H54 (cell line): ENCODE measurements around the gene SBK1.

Experiments
- DNase-seq: peaks from one replicate; pipeline ENCODE4 v3.0.0; 2011; ENCODE audit warnings: low spot score, mixed read lengths; ENCODE audit not compliant: insufficient read length
- FAIRE-seq: peaks from 3 replicates; lab custom pipeline; 2011; peaks lifted over from hg19 to GRCh38; lab: Jason Lieb, UNC
- POLR2A ChIP-seq: IDR thresholded peaks from 2 replicates; pipeline ENCODE4 v1.6.1; 2011; ENCODE audit warnings: low read depth, mild to moderate bottlenecking, low read length

Gene SBK1

DNA sequence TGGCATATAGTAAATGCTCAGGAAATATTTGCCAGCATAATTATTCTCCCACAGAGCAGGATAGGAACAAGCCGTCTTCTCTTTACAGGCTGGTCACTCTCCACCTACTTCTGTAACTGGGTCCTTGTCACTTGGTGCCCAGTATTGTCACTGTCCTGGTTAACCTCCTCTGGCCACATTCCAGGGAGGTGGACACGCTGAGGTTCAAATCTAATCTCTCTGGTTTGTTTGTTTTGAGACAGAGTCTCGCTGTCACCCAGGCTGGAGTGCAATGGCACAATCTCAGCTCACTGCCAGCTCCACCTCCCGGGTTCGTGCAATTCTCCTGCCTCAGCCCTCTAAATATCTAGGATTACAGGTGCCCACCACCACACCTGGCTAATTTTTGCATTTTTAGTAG is 15.6 kb downstream of the SBK1 start:
- DNase-seq, result no peak
- TF ChIP-seq POLR2A, result no peak
- FAIRE-seq, result no peak

GRCh38 chr16:28308794-28309584 is 16.7 kb downstream of the SBK1 start:
- FAIRE-seq, result no peak
- no peak for TF ChIP-seq POLR2A

DNA sequence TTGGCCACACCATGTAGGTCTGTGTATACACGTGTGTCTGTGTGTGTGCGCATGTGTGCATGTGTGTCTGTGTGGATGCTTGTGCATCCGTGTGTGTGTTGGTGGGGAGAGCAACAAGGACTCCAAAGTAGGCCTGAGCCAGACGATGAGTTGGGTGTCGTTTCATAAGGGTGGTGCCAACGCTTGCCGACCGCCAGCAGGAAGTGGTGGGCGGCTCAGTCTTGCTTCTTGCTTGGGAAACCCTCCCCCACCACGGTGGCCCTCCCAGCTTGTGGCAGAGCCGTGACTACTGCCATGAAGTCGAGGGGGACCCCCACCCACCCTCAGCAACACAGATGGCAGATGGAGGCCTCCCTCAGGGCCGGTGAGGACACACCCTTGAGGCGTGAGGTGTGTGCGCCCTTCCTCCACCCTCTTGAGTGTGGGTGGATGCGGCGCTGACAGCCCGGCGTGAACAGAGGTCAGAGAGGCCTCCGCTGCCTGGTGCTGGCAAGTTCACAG is 17.5 kb downstream of the SBK1 start:
- FAIRE-seq (no peak), DNase-seq (no peak)
- no peak for TF ChIP-seq POLR2A

More at GRCh38 chr16:28308794-28309584, 16.7 kb downstream of the SBK1 start:
- DNase-seq, result no peak

GRCh38 chr16:28310796-28311195 is 18.5 kb downstream of the SBK1 start:
- no peak for DNase-seq
- FAIRE-seq, result no peak
- TF ChIP-seq POLR2A, result no peak

GRCh38 chr16:28311413-28311812 is 19.1 kb downstream of the SBK1 start:
- TF ChIP-seq POLR2A, result no peak
- DNase-seq (no peak), FAIRE-seq (no peak)

DNA sequence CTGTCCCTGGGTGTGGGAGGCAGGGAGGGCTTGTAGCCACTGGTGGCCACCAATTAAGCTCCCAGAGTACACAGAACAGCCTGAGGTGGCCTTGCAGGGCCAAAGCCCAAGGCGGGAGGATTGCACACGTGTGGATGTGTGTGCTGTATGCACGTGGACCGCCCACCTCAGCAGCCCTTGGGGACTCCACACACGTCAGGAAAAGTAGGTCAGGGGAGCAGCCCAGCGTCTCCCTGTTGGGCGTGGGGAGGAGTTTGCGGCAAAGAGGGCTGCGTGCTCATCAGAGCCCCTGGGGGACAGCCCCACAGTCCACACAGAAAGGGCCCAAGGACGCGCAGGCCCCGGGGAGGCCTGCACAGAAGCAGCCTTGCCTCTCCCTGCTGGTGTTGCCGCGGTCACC is 19.6 kb downstream of the SBK1 start:
- DNase-seq (no peak), FAIRE-seq (no peak)
- TF ChIP-seq POLR2A, result no peak

- TF ChIP-seq POLR2A, result no peak
- DNase-seq (no peak), FAIRE-seq (no peak)
Observed at GRCh38 chr16:28312327-28312726, 20.0 kb downstream of the SBK1 start.

DNA sequence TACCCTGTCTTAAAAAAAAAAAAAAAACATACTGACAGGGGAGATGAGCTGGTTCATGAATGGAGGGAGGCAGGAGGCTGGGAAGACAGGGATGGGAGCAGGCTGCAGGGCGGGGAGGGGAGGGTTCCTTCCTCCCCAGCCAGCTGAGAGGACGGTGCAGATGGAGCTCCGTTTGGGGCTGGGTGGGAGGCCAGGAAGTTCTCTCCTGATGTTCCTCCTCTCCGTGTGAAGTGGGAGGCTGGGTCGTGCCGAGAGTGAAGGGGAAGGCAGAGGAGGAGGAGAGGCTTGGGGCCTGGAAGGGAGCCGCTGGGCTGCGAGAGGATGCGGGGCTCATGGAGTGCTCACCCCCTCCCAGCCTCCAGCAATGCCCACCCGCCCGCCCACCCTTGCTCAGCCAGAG is 21.3 kb downstream of the SBK1 start:
- no peak for TF ChIP-seq POLR2A
- DNase-seq (no peak), FAIRE-seq (no peak)

GRCh38 chr16:28316054-28316453 is 23.7 kb downstream of the SBK1 start:
- no peak for DNase-seq
- TF ChIP-seq POLR2A, result no peak
- no peak for FAIRE-seq

DNA sequence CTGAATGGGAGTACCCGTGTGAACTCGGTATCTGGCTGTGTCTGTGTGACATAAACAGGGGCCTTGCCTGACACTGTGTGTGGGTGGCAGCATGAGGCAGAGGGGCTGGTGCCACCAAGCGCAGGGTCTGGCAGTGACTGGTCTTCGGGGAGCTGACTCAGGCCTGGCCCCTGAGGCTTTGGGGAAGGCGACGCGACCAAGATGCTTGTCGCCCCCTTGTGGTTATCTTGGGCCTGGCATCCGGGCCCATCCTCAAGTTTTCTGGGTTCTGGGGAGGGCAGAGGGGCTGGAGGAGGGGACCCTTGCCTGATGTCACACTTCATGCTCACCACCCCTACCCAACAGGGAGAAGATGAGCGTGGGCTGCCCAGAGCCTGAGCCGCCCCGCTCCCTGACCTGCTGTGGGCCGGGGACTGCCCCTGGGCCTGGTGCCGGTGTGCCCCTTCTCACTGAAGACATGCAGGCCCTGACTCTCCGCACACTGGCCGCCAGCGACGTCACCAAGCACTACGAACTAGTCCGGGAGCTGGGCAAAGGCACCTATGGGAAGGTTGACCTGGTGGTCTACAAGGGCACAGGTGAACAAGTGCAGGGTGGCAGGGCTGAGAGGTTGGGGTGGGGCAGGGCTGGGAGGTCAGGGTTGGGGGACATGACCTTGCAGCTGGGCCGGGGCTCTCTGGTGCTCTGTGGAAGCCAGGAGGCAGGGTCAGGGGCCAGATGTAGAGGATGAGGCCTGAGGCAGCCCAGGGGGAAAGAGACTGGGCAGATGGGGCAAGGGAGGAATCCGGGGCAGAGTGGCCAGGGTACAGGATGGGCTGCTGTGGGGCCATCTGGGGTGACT is 24.9 kb downstream of the SBK1 start:
- DNase-seq, result peak; percentile 69
- FAIRE-seq, result no peak
- TF ChIP-seq POLR2A, result no peak

GRCh38 chr16:28318042-28318744 is 25.9 kb downstream of the SBK1 start:
- no peak for FAIRE-seq
- TF ChIP-seq POLR2A, result no peak
- no peak for DNase-seq

GRCh38 chr16:28319476-28320022 is 27.2 kb downstream of the SBK1 start:
- FAIRE-seq, result no peak
- DNase-seq, result no peak
- no peak for TF ChIP-seq POLR2A

GRCh38 chr16:28320023-28320561 is 27.8 kb downstream of the SBK1 start:
- no peak for TF ChIP-seq POLR2A
- FAIRE-seq (no peak), DNase-seq (no peak)

- DNase-seq (no peak), FAIRE-seq (no peak)
- no peak for TF ChIP-seq POLR2A
Observed at GRCh38 chr16:28320741-28321140, 28.4 kb downstream of the SBK1 start.
